IMR-90 (cell line): ENCODE results near the gene DDX54. TPM values are rescaled to one million over a fixed set of nuclear protein-coding genes. Genes with fewer than 3 reads are reported as not detected.
A peak's percentile ranks its signal among the peaks of the same experiment; 100 is the strongest.

ENCODE experiments used
- ATAC-seq: fragments of 200-7000 bp; cut with Tn5 transposase; 2 replicates; pipeline ENCODE4 v1.9.1; 2020; ENCODE audit warnings: low read depth, mild to moderate bottlenecking, moderate library complexity
- BruUV-seq: library from RNA; stranded (reverse); fragments of 400-500 nt; replicated peaks from 2 replicates; lab custom pipeline; 2021; lab: Mats Ljungman, UMichigan
- CTCF ChIA-PET: fragments of 300-600 bp; formaldehyde crosslinking; extraction: SDS; loops from one replicate; lab custom pipeline; 2021; ENCODE audit warnings: antibody characterized with exemption; lab: Yijun Ruan, JAX
- POLR2A ChIA-PET: fragments of 300-600 bp; sonication (Branson Sonifier 250); formaldehyde crosslinking; loops from one replicate; lab custom pipeline; 2022; ENCODE audit warnings: antibody characterized with exemption; ENCODE audit not compliant: unreplicated experiment; lab: Charles Lee
- DNase-seq: peaks from one replicate; pipeline ENCODE4 v3.0.0; 2013
- H2AFZ ChIP-seq: replicated peaks from 2 replicates; pipeline ENCODE3; 2013; ENCODE audit warnings: low read length, mild to moderate bottlenecking; ENCODE audit not compliant: poor library complexity
- H2AK5ac ChIP-seq: 2 replicates; pipeline ENCODE4 v1.6.1; 2013; ENCODE audit warnings: low read depth, low read length, inconsistent platforms
- H2AK9ac ChIP-seq: replicated peaks from 2 replicates; pipeline ENCODE3; 2013; ENCODE audit warnings: mild to moderate bottlenecking, low read depth, low read length, moderate library complexity; ENCODE audit not compliant: poor library complexity
- H2BK120ac ChIP-seq: 2 replicates; pipeline ENCODE4 v1.6.1; 2013; ENCODE audit warnings: low read depth, low read length, inconsistent platforms
- H2BK15ac ChIP-seq: 3 replicates; pipeline ENCODE4 v1.6.1; 2013; ENCODE audit warnings: low read depth, low read length, inconsistent platforms
- H2BK20ac ChIP-seq: 2 replicates; pipeline ENCODE4 v1.6.1; 2013; ENCODE audit warnings: low read depth, mild to moderate bottlenecking, inconsistent platforms, low read length, moderate library complexity
- H2BK5ac ChIP-seq: 2 replicates; pipeline ENCODE4 v1.6.1; 2013; ENCODE audit warnings: mild to moderate bottlenecking, low read depth, low read length, inconsistent platforms; ENCODE audit not compliant: poor library complexity, severe bottlenecking
- H3K14ac ChIP-seq: replicated peaks from 2 replicates; pipeline ENCODE4 v1.6.1; 2013; ENCODE audit warnings: low read depth, low read length, inconsistent platforms
- H3K18ac ChIP-seq: 2 replicates; pipeline ENCODE4 v1.6.1; 2013; ENCODE audit warnings: low read depth, low read length, control low read depth
- H3K23ac ChIP-seq: 2 replicates; pipeline ENCODE4 v1.6.1; 2013; ENCODE audit warnings: low read depth, low read length, inconsistent platforms
- H3K27ac ChIP-seq: 2 replicates; pipeline ENCODE4 v1.5.1; 2013; ENCODE audit warnings: mild to moderate bottlenecking, control low read depth, low read length; ENCODE audit not compliant: insufficient read depth
- H3K27me3 ChIP-seq: 2 replicates; pipeline ENCODE4 v1.6.1; 2013; ENCODE audit warnings: low read length; ENCODE audit not compliant: control insufficient read depth, insufficient read depth
- H3K36me3 ChIP-seq: 2 replicates; pipeline ENCODE4 v1.6.1; 2013; ENCODE audit warnings: low read length, mixed read lengths; ENCODE audit not compliant: control insufficient read depth, insufficient read depth
- H3K4ac ChIP-seq: 2 replicates; pipeline ENCODE4 v1.6.1; 2013; ENCODE audit warnings: low read depth, low read length, inconsistent platforms
- H3K4me1 ChIP-seq: 2 replicates; pipeline ENCODE4 v1.6.1; 2013; ENCODE audit warnings: low read length, mixed read lengths; ENCODE audit not compliant: control insufficient read depth, insufficient read depth
- H3K4me2 ChIP-seq: 2 replicates; pipeline ENCODE4 v1.6.1; 2013; ENCODE audit warnings: low read depth, mild to moderate bottlenecking, control low read depth, low read length, moderate library complexity
- H3K4me3 ChIP-seq: 2 replicates; pipeline ENCODE4 v1.5.1; 2013; ENCODE audit warnings: low read depth, mild to moderate bottlenecking, control low read depth, low read length, moderate library complexity; ENCODE audit not compliant: insufficient read depth
- H3K56ac ChIP-seq: 2 replicates; pipeline ENCODE4 v1.6.1; 2013; ENCODE audit warnings: low read length, inconsistent platforms; ENCODE audit not compliant: insufficient read depth; ENCODE audit errors: extremely low read depth
- H3K79me1 ChIP-seq, 2 experiments: 2 replicates each; pipeline ENCODE4 v1.6.1; 2013; ENCODE audit warnings: low read length in 2 of 2, inconsistent platforms in 1 of 2, low read depth in 1 of 2
- H3K9ac ChIP-seq: 2 replicates; pipeline ENCODE4 v1.6.1; 2013; ENCODE audit warnings: low read depth, low read length, control low read depth
- H3K9me1 ChIP-seq: 2 replicates; pipeline ENCODE4 v1.6.1; 2013; ENCODE audit warnings: low read length, inconsistent platforms; ENCODE audit not compliant: insufficient read depth
- H3K9me3 ChIP-seq: 2 replicates; pipeline ENCODE4 v1.6.1; 2013; ENCODE audit warnings: low read length; ENCODE audit not compliant: control insufficient read depth, insufficient read depth
- H4K20me1 ChIP-seq: 2 replicates; pipeline ENCODE4 v1.6.1; 2013; ENCODE audit warnings: low read length, inconsistent platforms; ENCODE audit not compliant: insufficient read depth
- H4K5ac ChIP-seq: 2 replicates; pipeline ENCODE4 v1.6.1; 2013; ENCODE audit warnings: mild to moderate bottlenecking, low read depth, low read length, control low read depth
- H4K8ac ChIP-seq, 2 experiments: 2 replicates each; pipeline ENCODE4 v1.6.1; 2013; ENCODE audit warnings: low read depth in 2 of 2, low read length in 2 of 2, control low read depth in 1 of 2, inconsistent platforms in 1 of 2
- H4K91ac ChIP-seq: 2 replicates; pipeline ENCODE4 v1.6.1; 2013; ENCODE audit warnings: low read depth, low read length, inconsistent platforms; ENCODE audit not compliant: insufficient read depth
- BHLHE40 ChIP-seq: fragments of 150-350 bp; IDR thresholded peaks from 2 replicates; pipeline ENCODE4 v1.6.1; 2016; ENCODE audit warnings: mild to moderate bottlenecking, low read depth, low read length
- CEBPB ChIP-seq: IDR thresholded peaks from 2 replicates; pipeline ENCODE4 v1.6.1; 2012; ENCODE audit warnings: low read depth, low read length, improper control_type of control experiment
- CHD1 ChIP-seq: IDR thresholded peaks from 2 replicates; pipeline ENCODE4 v1.6.1; 2012; ENCODE audit warnings: low read depth, low read length, improper control_type of control experiment
- FOS ChIP-seq: fragments of 150-350 bp; IDR thresholded peaks from 2 replicates; pipeline ENCODE4 v1.6.1; 2016; ENCODE audit warnings: low read depth, low read length
- MAFK ChIP-seq: IDR thresholded peaks from 2 replicates; pipeline ENCODE4 v1.6.1; 2012; ENCODE audit warnings: low read depth, low read length, improper control_type of control experiment
- MAZ ChIP-seq: IDR thresholded peaks from 2 replicates; pipeline ENCODE4 v1.6.1; 2012; ENCODE audit warnings: low read depth, mild to moderate bottlenecking, low read length, improper control_type of control experiment, moderate library complexity, borderline replicate concordance
- MXI1 ChIP-seq: IDR thresholded peaks from 2 replicates; pipeline ENCODE4 v1.6.1; 2012; ENCODE audit warnings: low read depth, mild to moderate bottlenecking, low read length, moderate library complexity, borderline replicate concordance
- NFE2L2 ChIP-seq: fragments of 150-350 bp; IDR thresholded peaks from 2 replicates; pipeline ENCODE4 v1.6.1; 2016; ENCODE audit warnings: low read depth, mild to moderate bottlenecking, low read length
- POLR2A ChIP-seq: IDR thresholded peaks from 2 replicates; pipeline ENCODE4 v1.6.1; 2012; ENCODE audit warnings: mild to moderate bottlenecking, low read depth, low read length
- RAD21 ChIP-seq: IDR thresholded peaks from 2 replicates; pipeline ENCODE4 v1.6.1; 2012; ENCODE audit warnings: low read length, improper control_type of control experiment
- RCOR1 ChIP-seq: IDR thresholded peaks from 2 replicates; pipeline ENCODE4 v1.6.1; 2012; ENCODE audit warnings: mild to moderate bottlenecking, low read length, improper control_type of control experiment; ENCODE audit not compliant: insufficient replicate concordance
- RFX5 ChIP-seq: IDR thresholded peaks from 2 replicates; pipeline ENCODE4 v1.8.0; 2012; ENCODE audit warnings: low read depth, mild to moderate bottlenecking, low read length, moderate library complexity
- SMC3 ChIP-seq: fragments of 150-350 bp; IDR thresholded peaks from 2 replicates; pipeline ENCODE4 v1.6.1; 2016; ENCODE audit warnings: low read depth, mild to moderate bottlenecking, antibody characterized with exemption, low read length, moderate library complexity
- whole genome bisulfite sequencing, 2 experiments: methylation state at CpG; one replicate each; pipeline versions ENCODE4 v1.1.5 to v1.1.7; 2013; ENCODE audit warnings: missing lambda C conversion rate in 2 of 2; ENCODE audit not compliant: insufficient read length in 1 of 2; ENCODE audit errors: extremely low coverage in 2 of 2; 5-methylcytosine and 5-hydroxymethylcytosine counted together
- dilution Hi-C: fragments of 300-500 bp; cut with HindIII; formaldehyde crosslinking; loops from one replicate; pipeline ENCODE4 v1.14.3; 2018; ENCODE audit warnings: low sequenced_read_pairs; ENCODE audit not compliant: unreplicated experiment
- in situ Hi-C: fragments of 300-500 bp; cut with MboI; formaldehyde crosslinking; loops from 3 replicates; pipeline ENCODE4 v1.14.3; 2019; ENCODE audit warnings: low sequenced_read_pairs, inconsistent platforms, mixed read lengths
- intact Hi-C: fragments of 100-400 bp; cut with micrococcal nuclease; formaldehyde crosslinking; loops from 2 replicates; pipeline ENCODE4 v1.10.0; 2022
- polyA plus RNA-seq, 3 experiments: library from polyadenylated mRNA; depleted of rRNA; stranded (reverse); fragments of >200 nt; gene quantifications; 2 replicates each; pipeline ENCODE4 v1.2.3, GENCODE V29; 2012; ENCODE audit warnings: low replicate concordance in 1 of 3
- total RNA-seq: library from RNA; depleted of rRNA; stranded (reverse); fragments of >200 nt; gene quantifications from 2 replicates; pipeline ENCODE4 v1.2.3, GENCODE V29; 2012
- TF ChIP-seq, protein P1 (sequence below): fragments of 150-350 bp; IDR thresholded peaks from 2 replicates; pipeline ENCODE4 v1.6.1; 2016; ENCODE audit warnings: low read depth, mild to moderate bottlenecking, low read length, moderate library complexity, borderline replicate concordance
- TF ChIP-seq, protein P2 (sequence below): conservative IDR thresholded peaks from 2 replicates; pipeline ENCODE4 v1.5.1; 2012; ENCODE audit warnings: mild to moderate bottlenecking, low read depth, low read length, improper control_type of control experiment
- TF ChIP-seq, protein P3 (sequence below): fragments of 150-350 bp; IDR thresholded peaks from 2 replicates; pipeline ENCODE4 v1.6.1; 2017; ENCODE audit warnings: mild to moderate bottlenecking, antibody characterized with exemption, low read length, low read depth

Gene DDX54
- total and polyA plus RNA-seq, 2 of the 4 experiments (the other 2 are of a cell fraction), result 23.8 to 47.5 TPM

DNA sequence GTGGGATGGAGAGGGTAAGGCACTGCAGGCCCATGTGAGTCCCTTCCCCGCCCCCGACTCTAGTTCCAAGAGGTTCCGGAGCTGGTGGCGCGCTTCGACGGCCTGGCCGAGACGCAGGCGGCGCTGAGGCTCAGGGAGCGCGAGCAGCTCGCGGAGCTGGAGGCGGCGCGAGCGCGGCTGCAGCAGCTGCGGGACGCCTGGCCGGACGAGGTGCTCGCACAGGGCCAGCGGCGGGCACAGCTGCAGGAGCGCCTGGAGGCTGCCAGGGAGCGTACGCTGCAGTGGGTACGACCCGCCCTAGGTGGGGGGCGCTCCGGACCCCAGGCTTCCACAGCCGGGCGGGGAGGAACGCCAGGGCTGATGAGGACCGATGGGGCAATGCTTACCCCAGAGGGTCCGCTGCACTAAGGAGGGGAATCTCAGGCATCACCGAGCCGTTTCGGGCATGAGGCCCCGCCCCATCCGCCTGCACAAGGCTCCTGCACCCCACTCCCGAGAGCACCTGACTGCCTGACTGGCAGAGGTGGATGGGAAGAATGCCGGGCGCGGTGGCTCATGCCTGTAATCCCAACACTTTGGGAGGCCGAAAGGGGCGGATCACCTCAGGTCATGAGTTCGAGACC is 30.8 kb downstream of the DDX54 start:
- intact Hi-C loops, result loop anchor here (5.0 kb wide), 1 partner anchor 162 kb away; no protein-coding TSS in a partner anchor
- TF ChIP-seq CHD1 (no peak), CEBPB (no peak), MAFK (no peak), POLR2A (no peak), MXI1 (no peak), FOS (no peak), RAD21 (no peak), NFE2L2 (no peak), MAZ (no peak), SMC3 (no peak), BHLHE40 (no peak), RCOR1 (no peak), RFX5 (no peak)
- TF ChIP-seq, protein P1, sequence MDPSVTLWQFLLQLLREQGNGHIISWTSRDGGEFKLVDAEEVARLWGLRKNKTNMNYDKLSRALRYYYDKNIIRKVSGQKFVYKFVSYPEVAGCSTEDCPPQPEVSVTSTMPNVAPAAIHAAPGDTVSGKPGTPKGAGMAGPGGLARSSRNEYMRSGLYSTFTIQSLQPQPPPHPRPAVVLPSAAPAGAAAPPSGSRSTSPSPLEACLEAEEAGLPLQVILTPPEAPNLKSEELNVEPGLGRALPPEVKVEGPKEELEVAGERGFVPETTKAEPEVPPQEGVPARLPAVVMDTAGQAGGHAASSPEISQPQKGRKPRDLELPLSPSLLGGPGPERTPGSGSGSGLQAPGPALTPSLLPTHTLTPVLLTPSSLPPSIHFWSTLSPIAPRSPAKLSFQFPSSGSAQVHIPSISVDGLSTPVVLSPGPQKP, result no peak
- TF ChIP-seq, protein P2, sequence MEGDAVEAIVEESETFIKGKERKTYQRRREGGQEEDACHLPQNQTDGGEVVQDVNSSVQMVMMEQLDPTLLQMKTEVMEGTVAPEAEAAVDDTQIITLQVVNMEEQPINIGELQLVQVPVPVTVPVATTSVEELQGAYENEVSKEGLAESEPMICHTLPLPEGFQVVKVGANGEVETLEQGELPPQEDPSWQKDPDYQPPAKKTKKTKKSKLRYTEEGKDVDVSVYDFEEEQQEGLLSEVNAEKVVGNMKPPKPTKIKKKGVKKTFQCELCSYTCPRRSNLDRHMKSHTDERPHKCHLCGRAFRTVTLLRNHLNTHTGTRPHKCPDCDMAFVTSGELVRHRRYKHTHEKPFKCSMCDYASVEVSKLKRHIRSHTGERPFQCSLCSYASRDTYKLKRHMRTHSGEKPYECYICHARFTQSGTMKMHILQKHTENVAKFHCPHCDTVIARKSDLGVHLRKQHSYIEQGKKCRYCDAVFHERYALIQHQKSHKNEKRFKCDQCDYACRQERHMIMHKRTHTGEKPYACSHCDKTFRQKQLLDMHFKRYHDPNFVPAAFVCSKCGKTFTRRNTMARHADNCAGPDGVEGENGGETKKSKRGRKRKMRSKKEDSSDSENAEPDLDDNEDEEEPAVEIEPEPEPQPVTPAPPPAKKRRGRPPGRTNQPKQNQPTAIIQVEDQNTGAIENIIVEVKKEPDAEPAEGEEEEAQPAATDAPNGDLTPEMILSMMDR, result no peak
- TF ChIP-seq, protein P3, sequence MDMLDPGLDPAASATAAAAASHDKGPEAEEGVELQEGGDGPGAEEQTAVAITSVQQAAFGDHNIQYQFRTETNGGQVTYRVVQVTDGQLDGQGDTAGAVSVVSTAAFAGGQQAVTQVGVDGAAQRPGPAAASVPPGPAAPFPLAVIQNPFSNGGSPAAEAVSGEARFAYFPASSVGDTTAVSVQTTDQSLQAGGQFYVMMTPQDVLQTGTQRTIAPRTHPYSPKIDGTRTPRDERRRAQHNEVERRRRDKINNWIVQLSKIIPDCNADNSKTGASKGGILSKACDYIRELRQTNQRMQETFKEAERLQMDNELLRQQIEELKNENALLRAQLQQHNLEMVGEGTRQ, result no peak

More for the DNA sequence above, 30.8 kb downstream of the DDX54 start:
- DNase-seq (peak; percentile 28), ATAC-seq (peak; percentile 21; the same call in 1 of the 2 replicates)
- Histone ChIP-seq H2AK9ac (peak overlapping the region; percentile 52), H4K8ac (no peak overlapping the region), H3K4me3 (no peak overlapping the region), H4K91ac (no peak overlapping the region), H3K9ac (no peak overlapping the region), H3K14ac (no peak overlapping the region), H4K5ac (no peak overlapping the region), H3K27ac (no peak overlapping the region), H2BK5ac (no peak overlapping the region), H2BK120ac (no peak overlapping the region), H4K20me1 (no peaks in the 10 kb centered on the region), H3K18ac (no peak overlapping the region), H3K56ac (no peak overlapping the region), H2BK15ac (no peak overlapping the region), H3K9me3 (no peaks in the 10 kb centered on the region), H2AK5ac (no peak overlapping the region), H2BK20ac (no peak overlapping the region), H3K79me1 (no peaks in the 10 kb centered on the region), H2AFZ (peak overlapping the region; percentile 83), H3K27me3 (peaks cover 42% of the 10 kb centered on the region), H3K23ac (no peak overlapping the region), H3K36me3 (peaks cover 12% of the 10 kb centered on the region), H3K9me1 (no peaks in the 10 kb centered on the region), H3K4me1 (no peaks in the 10 kb centered on the region; the same call in 1 of the 2 replicates), H3K4ac (no peak overlapping the region), H3K4me2 (peak overlapping the region; percentile 23; the same call in 1 of the 2 replicates)
- dilution Hi-C loops, result no loop called here
- ChIA-PET CTCF (interaction anchor here (1.2 to 1.3 kb wide), 2 partner anchors 10 to 17 kb away, joined by 3 read pairs; no protein-coding TSS in a partner anchor), POLR2A (no interaction called here)
- in situ Hi-C loops, result no loop called here
- 3% methylated on average over 30 of the region's 51 CpGs; no CpG with 5 or more reads in 1 of the 2 experiments for WGBS, 2 experiments
- no TSS peak for BruUV-seq
